ENCODE results near the gene LCE6A. TPM values are rescaled to one million over a fixed set of nuclear protein-coding genes. Genes with fewer than 3 reads are reported as not detected.

The LCE6A gene
- total and polyA plus RNA-seq, 11 donors: not detected

GRCh38 chr1:152888126-152888525, 45.5 kb downstream of the LCE6A start:
- TF ChIP-seq CTCF (IDR thresholded peaks at IDR 0.05) (no peak), POLR2A (IDR thresholded peaks at IDR 0.05) (no peak)
- no peak overlapping the region for H3K27ac ChIP-seq
- H3K4me3 ChIP-seq: no peak overlapping the region
- 94 to 98% (median 96%) methylated on average over 1 of the region's 1 CpG for WGBS, 4 donors
- no peaks in the 10 kb centered on the region for H3K4me1 ChIP-seq
- no peaks in the 10 kb centered on the region for H3K36me3 ChIP-seq
- no peaks in the 10 kb centered on the region for H3K27me3 ChIP-seq
- intact Hi-C loops (cut with DNase I): no loop called here
- ATAC-seq (no peak), DNase-seq (no peak)
- no peaks in the 10 kb centered on the region for H3K9me3 ChIP-seq

Other genes starting within 250 kb of the LCE6A start
- not detected for gene LCE3C, start 242.6 kb upstream of the LCE6A start, total RNA-seq
- not detected for gene LCE3C, start 242.6 kb upstream of the LCE6A start, polyA plus RNA-seq
- not detected for gene LCE3B, start 229.0 kb upstream of the LCE6A start, total RNA-seq
- gene LCE3B, start 229.0 kb upstream of the LCE6A start, polyA plus RNA-seq: not detected
- gene LCE3A, start 219.8 kb upstream of the LCE6A start, total RNA-seq: not detected
- gene LCE3A, start 219.8 kb upstream of the LCE6A start, polyA plus RNA-seq: not detected
- not detected for gene LCE2D, start 179.5 kb upstream of the LCE6A start, total RNA-seq
- gene LCE2D, start 179.5 kb upstream of the LCE6A start, polyA plus RNA-seq: not detected
- not detected for gene LCE2C, start 167.6 kb upstream of the LCE6A start, total RNA-seq
- not detected for gene LCE2C, start 167.6 kb upstream of the LCE6A start, polyA plus RNA-seq
- gene LCE2B, start 156.7 kb upstream of the LCE6A start, total RNA-seq: not detected
- not detected for gene LCE2B, start 156.7 kb upstream of the LCE6A start, polyA plus RNA-seq
- not detected for gene LCE2A, start 144.5 kb upstream of the LCE6A start, total RNA-seq
- not detected for gene LCE2A, start 144.5 kb upstream of the LCE6A start, polyA plus RNA-seq
- not detected for gene LCE4A, start 134.7 kb upstream of the LCE6A start, total RNA-seq
- gene LCE4A, start 134.7 kb upstream of the LCE6A start, polyA plus RNA-seq: not detected
- gene KPRP, start 84.8 kb upstream of the LCE6A start, total RNA-seq: not detected
- not detected for gene KPRP, start 84.8 kb upstream of the LCE6A start, polyA plus RNA-seq
- not detected for gene LCE1F, start 67.7 kb upstream of the LCE6A start, total RNA-seq
- gene LCE1F, start 67.7 kb upstream of the LCE6A start, polyA plus RNA-seq: not detected
- not detected for gene LCE1E, start 56.6 kb upstream of the LCE6A start, total RNA-seq
- not detected for gene LCE1E, start 56.6 kb upstream of the LCE6A start, polyA plus RNA-seq
- not detected for gene LCE1D, start 46.1 kb upstream of the LCE6A start, total RNA-seq
- gene LCE1D, start 46.1 kb upstream of the LCE6A start, polyA plus RNA-seq: not detected
- gene LCE1C, start 36.2 kb upstream of the LCE6A start, total RNA-seq: not detected
- gene LCE1C, start 36.2 kb upstream of the LCE6A start, polyA plus RNA-seq: not detected
- gene LCE1B, start 30.9 kb upstream of the LCE6A start, total RNA-seq: not detected
- not detected for gene LCE1B, start 30.9 kb upstream of the LCE6A start, polyA plus RNA-seq
- not detected for gene LCE1A, start 15.4 kb upstream of the LCE6A start, total RNA-seq
- gene LCE1A, start 15.4 kb upstream of the LCE6A start, polyA plus RNA-seq: not detected
- not detected for gene LCE7A, start 17.1 kb downstream of the LCE6A start, total RNA-seq
- not detected for gene LCE7A, start 17.1 kb downstream of the LCE6A start, polyA plus RNA-seq
- gene SMCP, start 35.5 kb downstream of the LCE6A start, total RNA-seq: not detected
- not detected for gene SMCP, start 35.5 kb downstream of the LCE6A start, polyA plus RNA-seq
- gene IVL, start 65.7 kb downstream of the LCE6A start, total RNA-seq: not detected
- gene IVL, start 65.7 kb downstream of the LCE6A start, polyA plus RNA-seq: under 1 TPM in 1 of 2 donors, not detected in 1; 0.03 TPM
- not detected for gene SPRR5, start 104.3 kb downstream of the LCE6A start, total RNA-seq
- not detected for gene SPRR5, start 104.3 kb downstream of the LCE6A start, polyA plus RNA-seq
- gene SPRR4, start 127.8 kb downstream of the LCE6A start, total RNA-seq: not detected
- not detected for gene SPRR4, start 127.8 kb downstream of the LCE6A start, polyA plus RNA-seq
- gene SPRR1A, start 141.2 kb downstream of the LCE6A start, total RNA-seq: not detected
- not detected for gene SPRR1A, start 141.2 kb downstream of the LCE6A start, polyA plus RNA-seq
- gene SPRR3, start 158.9 kb downstream of the LCE6A start, total RNA-seq: not detected
- 1 to 10 TPM in 1 of 2 donors, not detected in 1; 1.2 TPM for gene SPRR3, start 158.9 kb downstream of the LCE6A start, polyA plus RNA-seq
- not detected for gene SPRR1B, start 188.3 kb downstream of the LCE6A start, total RNA-seq
- gene SPRR1B, start 188.3 kb downstream of the LCE6A start, polyA plus RNA-seq: not detected
- not detected for gene SPRR2D, start 198.3 kb downstream of the LCE6A start, total RNA-seq
- gene SPRR2D, start 198.3 kb downstream of the LCE6A start, polyA plus RNA-seq: under 1 TPM in 1 of 2 donors, not detected in 1; 0.12 TPM
- not detected for gene SPRR2A, start 214.7 kb downstream of the LCE6A start, total RNA-seq
- under 1 TPM in 1 of 2 donors, not detected in 1; 0.32 TPM for gene SPRR2A, start 214.7 kb downstream of the LCE6A start, polyA plus RNA-seq
- gene SPRR2B, start 228.8 kb downstream of the LCE6A start, total RNA-seq: not detected
- not detected for gene SPRR2B, start 228.8 kb downstream of the LCE6A start, polyA plus RNA-seq